HepG2 (cell line): ENCODE results near the gene CAMK2D. TPM values are rescaled to one million over a fixed set of nuclear protein-coding genes. Genes with fewer than 3 reads are reported as not detected.

Experiments used
- GATAD1 ChIP-seq: IDR thresholded peaks from 2 replicates; pipeline ENCODE4 v1.6.1; 2016; ENCODE audit warnings: missing genetic modification reagents, missing compliant biosample characterization
- HNF4G ChIP-seq, 2 experiments: sonication (generic) in 1 of 2; formaldehyde crosslinking in 1 of 2; IDR thresholded peaks; 2 replicates each; pipeline versions ENCODE4 v1.4.0 to v1.6.1; 2011 to 2020; ENCODE audit warnings: borderline replicate concordance in 2 of 2, low read depth in 2 of 2, mild to moderate bottlenecking in 2 of 2, low read length in 1 of 2, missing genetic modification reagents in 1 of 2, moderate library complexity in 1 of 2
- SOX13 ChIP-seq, 3 experiments: fragments of 450-650 bp in 1 of 3; sonication (generic) in 1 of 3; formaldehyde crosslinking in 1 of 3; IDR thresholded peaks in 2 of 3; conservative IDR thresholded peaks in 1 of 3; 2 replicates each; pipeline versions ENCODE4 v1.5.0 to v1.6.1; 2016 to 2020; ENCODE audit warnings: antibody characterized with exemption in 1 of 3, mild to moderate bottlenecking in 1 of 3, missing compliant biosample characterization in 1 of 3, missing genetic modification reagents in 1 of 3, moderate library complexity in 1 of 3
- ZFP90 ChIP-seq: sonication (generic); formaldehyde crosslinking; IDR thresholded peaks from 2 replicates; pipeline ENCODE4 v1.8.0; 2022; ENCODE audit warnings: missing genetic modification reagents, mild to moderate bottlenecking, inconsistent platforms, borderline replicate concordance
- ZMYM4 ChIP-seq: sonication (generic); formaldehyde crosslinking; IDR thresholded peaks from 2 replicates; pipeline ENCODE4 v1.8.1; 2023; ENCODE audit warnings: mild to moderate bottlenecking, missing genetic modification reagents
- ZNF138 ChIP-seq: sonication (generic); formaldehyde crosslinking; IDR thresholded peaks from 2 replicates; pipeline ENCODE4 v1.5.0; 2020; ENCODE audit warnings: mild to moderate bottlenecking, low read depth, missing genetic modification reagents
- ZNF329 ChIP-seq: sonication (generic); formaldehyde crosslinking; IDR thresholded peaks from 2 replicates; pipeline ENCODE4 v1.9.0; 2021; ENCODE audit warnings: low read depth, mild to moderate bottlenecking, missing genetic modification reagents
- polyA plus RNA-seq, 8 experiments: library from polyadenylated mRNA; depleted of rRNA in 3 of 8; stranded (reverse) in 7 of 8; unstranded in 1 of 8; fragments of >200 nt; fragmentation: Illumina TruSeq in 4 of 8; extraction: Trizol in 4 of 8; gene quantifications; 2 replicates each; pipeline versions ENCODE4 v1.2.1 to v1.2.3, GENCODE V29; 2011 to 2016; ENCODE audit warnings: low read depth in 4 of 8, missing spikeins in 1 of 8, mixed read lengths in 1 of 8; ENCODE audit not compliant: insufficient read depth in 1 of 8
- total RNA-seq, 5 experiments: library from RNA; depleted of rRNA; stranded (reverse); fragments of >200 nt; fragmentation: Illumina TruSeq; extraction: Trizol; gene quantifications; 2 replicates each; pipeline ENCODE4 v1.2.3, GENCODE V29; 2016; ENCODE audit warnings: low read depth in 1 of 5
- TF ChIP-seq, protein P1 (sequence below): sonication (generic); formaldehyde crosslinking; IDR thresholded peaks from 2 replicates; pipeline ENCODE4 v1.4.0; 2020; ENCODE audit warnings: missing genetic modification reagents
- TF ChIP-seq, protein P2 (sequence below): sonication (generic); formaldehyde crosslinking; conservative IDR thresholded peaks from 2 replicates; pipeline ENCODE4 v1.4.0; 2020; ENCODE audit warnings: mild to moderate bottlenecking, missing genetic modification reagents, moderate library complexity

The CAMK2D gene
- total and polyA plus RNA-seq, 2 of the 13 experiments (the other 11 are each of a cell fraction or from before 2014, with no cell fraction given): 18.0 to 65.4 TPM

DNA sequence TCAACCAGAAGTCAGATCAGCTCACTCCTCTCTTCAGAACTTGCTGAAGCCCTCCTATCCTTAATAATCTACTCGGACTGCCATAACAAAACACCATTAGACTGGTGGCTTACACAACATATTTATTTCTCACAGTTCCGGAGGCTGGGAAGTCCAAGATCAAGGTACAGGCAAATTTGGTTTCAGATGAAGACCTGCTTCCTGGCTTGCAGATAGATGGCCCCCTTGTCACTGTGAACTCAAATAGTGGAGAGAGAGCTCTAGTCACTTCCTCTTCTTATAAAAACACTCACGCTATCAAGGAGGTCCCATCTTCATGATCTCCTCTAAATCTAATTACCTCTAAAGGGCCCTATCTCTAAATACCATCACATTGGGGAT lies 125.1 kb downstream of the CAMK2D start (continued):
- TF ChIP-seq HNF4G (IDR thresholded peaks at IDR 0.05; ENCODE audit: borderline replicate concordance, low read depth, low read length) (peak; percentile 72), HNF4G (CRISPR knock-in tag; IDR thresholded peaks at IDR 0.05; ENCODE audit: borderline replicate concordance, low read depth) (peak; percentile 42; the same call in 1 of the 2 replicates), ZNF329 (CRISPR knock-in tag) (no peak), ZMYM4 (CRISPR knock-in tag) (peak; percentile 86), ZNF138 (CRISPR knock-in tag) (no peak), ZFP90 (no peak), GATAD1 (no peak), SOX13 (IDR thresholded peaks at IDR 0.05) (no peak), SOX13 (CRISPR knock-in tag; conservative IDR thresholded peaks at IDR 0.05 in 1 of 2, IDR thresholded peaks at IDR 0.05 in 1 of 2) (peak in 1 of 2 experiments; percentile 41; a peak in 1 of 4 replicates)
- TF ChIP-seq, protein P1, sequence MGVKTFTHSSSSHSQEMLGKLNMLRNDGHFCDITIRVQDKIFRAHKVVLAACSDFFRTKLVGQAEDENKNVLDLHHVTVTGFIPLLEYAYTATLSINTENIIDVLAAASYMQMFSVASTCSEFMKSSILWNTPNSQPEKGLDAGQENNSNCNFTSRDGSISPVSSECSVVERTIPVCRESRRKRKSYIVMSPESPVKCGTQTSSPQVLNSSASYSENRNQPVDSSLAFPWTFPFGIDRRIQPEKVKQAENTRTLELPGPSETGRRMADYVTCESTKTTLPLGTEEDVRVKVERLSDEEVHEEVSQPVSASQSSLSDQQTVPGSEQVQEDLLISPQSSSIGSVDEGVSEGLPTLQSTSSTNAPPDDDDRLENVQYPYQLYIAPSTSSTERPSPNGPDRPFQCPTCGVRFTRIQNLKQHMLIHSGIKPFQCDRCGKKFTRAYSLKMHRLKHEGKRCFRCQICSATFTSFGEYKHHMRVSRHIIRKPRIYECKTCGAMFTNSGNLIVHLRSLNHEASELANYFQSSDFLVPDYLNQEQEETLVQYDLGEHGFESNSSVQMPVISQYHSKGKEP (CRISPR knock-in tag): no peak
- TF ChIP-seq, protein P2, sequence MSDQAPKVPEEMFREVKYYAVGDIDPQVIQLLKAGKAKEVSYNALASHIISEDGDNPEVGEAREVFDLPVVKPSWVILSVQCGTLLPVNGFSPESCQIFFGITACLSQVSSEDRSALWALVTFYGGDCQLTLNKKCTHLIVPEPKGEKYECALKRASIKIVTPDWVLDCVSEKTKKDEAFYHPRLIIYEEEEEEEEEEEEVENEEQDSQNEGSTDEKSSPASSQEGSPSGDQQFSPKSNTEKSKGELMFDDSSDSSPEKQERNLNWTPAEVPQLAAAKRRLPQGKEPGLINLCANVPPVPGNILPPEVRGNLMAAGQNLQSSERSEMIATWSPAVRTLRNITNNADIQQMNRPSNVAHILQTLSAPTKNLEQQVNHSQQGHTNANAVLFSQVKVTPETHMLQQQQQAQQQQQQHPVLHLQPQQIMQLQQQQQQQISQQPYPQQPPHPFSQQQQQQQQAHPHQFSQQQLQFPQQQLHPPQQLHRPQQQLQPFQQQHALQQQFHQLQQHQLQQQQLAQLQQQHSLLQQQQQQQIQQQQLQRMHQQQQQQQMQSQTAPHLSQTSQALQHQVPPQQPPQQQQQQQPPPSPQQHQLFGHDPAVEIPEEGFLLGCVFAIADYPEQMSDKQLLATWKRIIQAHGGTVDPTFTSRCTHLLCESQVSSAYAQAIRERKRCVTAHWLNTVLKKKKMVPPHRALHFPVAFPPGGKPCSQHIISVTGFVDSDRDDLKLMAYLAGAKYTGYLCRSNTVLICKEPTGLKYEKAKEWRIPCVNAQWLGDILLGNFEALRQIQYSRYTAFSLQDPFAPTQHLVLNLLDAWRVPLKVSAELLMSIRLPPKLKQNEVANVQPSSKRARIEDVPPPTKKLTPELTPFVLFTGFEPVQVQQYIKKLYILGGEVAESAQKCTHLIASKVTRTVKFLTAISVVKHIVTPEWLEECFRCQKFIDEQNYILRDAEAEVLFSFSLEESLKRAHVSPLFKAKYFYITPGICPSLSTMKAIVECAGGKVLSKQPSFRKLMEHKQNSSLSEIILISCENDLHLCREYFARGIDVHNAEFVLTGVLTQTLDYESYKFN (CRISPR knock-in tag): peak; percentile 77
